ENCODE data around the gene ADAM10.

ADAM10 gene

DNA sequence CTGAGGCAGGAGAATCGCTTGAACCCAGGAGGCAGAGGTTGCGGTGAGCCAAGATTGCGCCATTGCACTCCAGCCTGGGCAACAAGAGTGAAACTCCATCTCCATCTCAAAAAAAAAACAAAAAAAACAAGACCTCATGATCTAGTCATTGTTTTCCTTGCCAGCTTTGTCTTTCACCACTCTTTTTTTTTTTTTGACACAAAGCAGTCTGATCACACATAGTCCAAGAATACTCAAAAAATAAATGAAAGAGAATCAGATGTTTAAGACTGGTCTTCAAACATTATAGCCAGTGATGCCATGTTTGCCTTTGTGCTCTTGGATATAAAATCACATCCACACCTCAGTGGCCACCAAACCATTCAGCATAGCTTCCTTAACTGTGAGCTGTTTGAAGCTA is 5.8 kb upstream of the ADAM10 start:
- TF ChIP-seq POLR2AphosphoS5 (IDR thresholded peaks at IDR 0.05; ENCODE audit: low read depth, low read length): no peak
- TF ChIP-seq TAF1 (IDR thresholded peaks at IDR 0.05; ENCODE audit: borderline replicate concordance, low read depth, low read length): no peak
- no peak for TF ChIP-seq POLR2A (IDR thresholded peaks at IDR 0.05; ENCODE audit: low read depth, low read length)
- FAIRE-seq: no peak
- DNase-seq (ENCODE audit: insufficient read length): no peak

DNA sequence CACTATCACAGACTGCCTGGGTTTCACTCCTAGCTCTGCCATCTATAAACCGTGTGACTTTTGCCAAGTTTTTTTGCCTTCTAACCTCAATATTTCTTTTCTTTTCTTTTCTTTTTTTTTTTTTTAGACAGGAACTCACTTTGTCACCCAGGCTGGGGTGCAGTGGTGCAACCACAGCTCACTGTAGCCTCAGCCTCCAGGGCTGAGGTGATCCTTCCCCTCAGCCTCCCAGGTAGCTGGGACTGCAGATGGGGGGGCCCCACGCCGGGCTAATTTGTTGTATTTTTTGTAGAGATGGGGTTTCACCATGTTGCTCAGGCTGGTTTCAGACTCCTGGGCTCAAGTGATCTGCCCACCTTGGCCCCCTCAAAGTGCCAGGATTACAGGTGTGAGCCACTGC is 3.2 kb upstream of the ADAM10 start:
- no peak for FAIRE-seq
- TF ChIP-seq POLR2A (IDR thresholded peaks at IDR 0.05; ENCODE audit: low read depth, low read length) (no peak), POLR2AphosphoS5 (IDR thresholded peaks at IDR 0.05; ENCODE audit: low read depth, low read length) (no peak), TAF1 (IDR thresholded peaks at IDR 0.05; ENCODE audit: borderline replicate concordance, low read depth, low read length) (no peak)
- no peak for DNase-seq (ENCODE audit: insufficient read length)

DNA sequence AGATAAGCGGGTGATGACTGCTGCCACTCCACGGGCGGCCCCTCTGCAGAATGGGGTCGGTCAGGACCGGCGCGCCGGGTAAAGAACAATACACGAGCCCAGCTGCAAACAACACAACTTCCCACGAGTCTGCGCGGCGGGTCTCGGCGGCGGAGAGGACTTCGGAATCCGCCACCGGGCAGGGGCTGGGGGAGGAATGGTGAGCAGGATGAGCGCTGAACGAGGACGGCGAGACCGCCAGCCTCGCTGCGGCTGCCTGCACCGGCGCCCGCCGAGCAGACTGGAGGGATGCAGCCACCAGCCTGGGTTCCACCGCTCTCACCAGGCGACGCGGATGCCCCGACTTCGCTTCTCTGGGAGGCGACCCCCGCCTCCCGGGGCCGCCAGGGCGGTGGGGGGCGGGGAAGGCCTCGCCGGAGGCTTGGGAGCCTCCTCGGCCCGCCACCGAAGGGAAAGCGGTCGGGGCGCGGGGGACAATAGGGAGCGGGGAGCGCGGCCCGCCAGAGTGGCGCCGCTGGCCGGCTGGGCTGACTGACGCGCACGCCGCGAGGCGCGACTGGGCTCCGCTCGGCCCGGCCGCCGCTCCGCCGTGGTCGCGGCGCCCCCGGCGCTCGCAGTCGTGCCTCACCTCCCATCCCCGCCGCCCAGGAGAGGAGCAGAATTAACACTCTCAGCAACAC is 515 bp downstream of the ADAM10 start:
- FAIRE-seq: no peak
- TF ChIP-seq POLR2AphosphoS5 (IDR thresholded peaks at IDR 0.05; ENCODE audit: low read depth, low read length) (no peak; the same call in 1 of the 2 replicates), POLR2A (IDR thresholded peaks at IDR 0.05; ENCODE audit: low read depth, low read length) (no peak; the same call in 1 of the 2 replicates), TAF1 (IDR thresholded peaks at IDR 0.05; ENCODE audit: borderline replicate concordance, low read depth, low read length) (no peak)
- peak; percentile 33 for DNase-seq (ENCODE audit: insufficient read length)

DNA sequence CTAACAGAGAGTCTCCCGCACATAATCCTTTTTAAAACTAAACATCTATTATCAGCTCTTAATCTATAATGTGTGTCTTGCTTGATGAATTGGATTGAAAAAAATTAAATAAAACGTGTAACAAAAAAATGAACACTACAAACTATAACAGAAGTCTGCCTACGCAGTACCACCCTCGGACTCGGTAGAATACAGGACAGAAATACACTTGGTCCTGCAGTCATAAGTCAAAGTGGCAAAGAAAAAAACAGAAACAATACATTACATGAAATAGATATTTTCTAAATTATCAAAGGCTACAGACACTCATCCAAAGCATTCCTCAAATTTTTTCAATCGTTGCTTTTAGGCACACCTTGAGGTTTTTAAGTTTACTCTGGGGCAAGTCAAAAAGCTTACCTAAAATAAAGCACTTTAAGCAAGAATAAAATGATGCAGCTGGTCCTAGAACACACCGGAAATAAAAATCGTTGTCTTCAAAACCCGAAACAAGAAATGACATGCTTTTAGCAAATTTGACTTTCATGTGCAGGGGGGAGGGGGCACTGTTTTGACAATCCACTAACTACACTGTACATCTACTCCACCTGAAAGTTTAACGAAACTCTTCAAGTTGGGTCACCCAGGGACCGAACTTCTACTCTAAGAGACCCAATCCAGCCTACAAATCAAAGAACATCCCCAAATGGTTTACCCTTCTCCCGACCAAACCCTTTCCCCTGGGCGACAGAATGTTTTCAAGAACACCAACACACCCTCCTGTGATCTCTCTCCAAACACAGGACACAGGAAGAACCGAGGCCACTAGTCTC is 1.3 kb downstream of the ADAM10 start:
- FAIRE-seq: peak; percentile 46
- DNase-seq (ENCODE audit: insufficient read length): no peak
- no peak for TF ChIP-seq TAF1 (IDR thresholded peaks at IDR 0.05; ENCODE audit: borderline replicate concordance, low read depth, low read length)
- TF ChIP-seq POLR2AphosphoS5 (IDR thresholded peaks at IDR 0.05; ENCODE audit: low read depth, low read length): no peak
- TF ChIP-seq POLR2A (IDR thresholded peaks at IDR 0.05; ENCODE audit: low read depth, low read length): no peak

DNA sequence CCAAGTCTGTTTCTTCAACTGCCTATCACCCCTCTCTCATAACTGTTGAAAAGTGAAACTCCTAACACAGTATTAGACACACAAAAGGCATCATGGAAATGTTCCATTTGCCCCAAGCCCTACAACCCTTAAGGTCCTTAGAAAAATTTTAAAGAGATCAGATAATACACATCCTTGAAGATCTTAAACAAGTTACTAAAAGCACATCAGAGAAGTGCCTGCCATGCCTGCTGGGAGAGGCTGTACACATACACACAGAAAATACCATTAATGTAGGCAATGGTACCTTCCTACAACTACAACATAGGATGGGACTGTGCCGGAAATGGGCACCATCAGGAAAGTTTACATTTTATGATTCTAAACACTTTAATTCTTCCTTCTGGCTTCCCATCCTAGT is 3.3 kb downstream of the ADAM10 start:
- DNase-seq (ENCODE audit: insufficient read length) (no peak), FAIRE-seq (no peak)
- TF ChIP-seq POLR2A (IDR thresholded peaks at IDR 0.05; ENCODE audit: low read depth, low read length): no peak
- TF ChIP-seq POLR2AphosphoS5 (IDR thresholded peaks at IDR 0.05; ENCODE audit: low read depth, low read length): no peak
- no peak for TF ChIP-seq TAF1 (IDR thresholded peaks at IDR 0.05; ENCODE audit: borderline replicate concordance, low read depth, low read length)

DNA sequence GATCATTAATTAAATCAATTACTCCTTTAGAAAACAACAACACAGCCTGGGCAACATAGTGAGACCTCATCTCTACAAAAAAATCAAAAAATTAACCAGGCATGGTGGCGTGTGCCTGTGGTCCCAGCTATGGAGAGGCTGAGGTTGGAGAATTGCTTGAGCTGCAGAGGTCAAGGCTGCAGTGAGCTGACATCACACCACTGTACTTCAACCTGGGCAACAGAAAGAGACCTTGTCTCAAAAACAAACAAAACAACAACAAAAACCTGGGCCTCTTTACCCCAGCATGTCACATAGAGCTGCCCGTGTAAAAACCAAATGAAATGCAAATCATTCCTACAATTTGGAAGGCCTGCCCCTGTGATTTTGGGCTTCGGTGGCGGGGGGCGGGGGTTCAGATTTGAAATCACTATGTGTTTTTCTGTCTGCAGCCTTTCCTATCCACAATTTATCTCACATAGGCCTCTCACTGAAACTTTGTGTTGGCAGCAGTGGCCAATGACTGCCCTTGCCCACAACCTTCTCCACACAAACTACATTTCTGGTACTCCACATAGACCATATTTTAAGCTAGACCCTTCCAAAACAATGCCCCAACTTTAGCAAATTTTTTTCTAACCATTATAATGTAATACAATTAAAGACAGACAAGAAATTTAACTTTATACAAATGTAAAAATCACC is 6.5 kb downstream of the ADAM10 start:
- TF ChIP-seq TAF1 (IDR thresholded peaks at IDR 0.05; ENCODE audit: borderline replicate concordance, low read depth, low read length) (no peak), POLR2AphosphoS5 (IDR thresholded peaks at IDR 0.05; ENCODE audit: low read depth, low read length) (no peak), POLR2A (IDR thresholded peaks at IDR 0.05; ENCODE audit: low read depth, low read length) (no peak)
- FAIRE-seq (no peak), DNase-seq (ENCODE audit: insufficient read length) (no peak)

DNA sequence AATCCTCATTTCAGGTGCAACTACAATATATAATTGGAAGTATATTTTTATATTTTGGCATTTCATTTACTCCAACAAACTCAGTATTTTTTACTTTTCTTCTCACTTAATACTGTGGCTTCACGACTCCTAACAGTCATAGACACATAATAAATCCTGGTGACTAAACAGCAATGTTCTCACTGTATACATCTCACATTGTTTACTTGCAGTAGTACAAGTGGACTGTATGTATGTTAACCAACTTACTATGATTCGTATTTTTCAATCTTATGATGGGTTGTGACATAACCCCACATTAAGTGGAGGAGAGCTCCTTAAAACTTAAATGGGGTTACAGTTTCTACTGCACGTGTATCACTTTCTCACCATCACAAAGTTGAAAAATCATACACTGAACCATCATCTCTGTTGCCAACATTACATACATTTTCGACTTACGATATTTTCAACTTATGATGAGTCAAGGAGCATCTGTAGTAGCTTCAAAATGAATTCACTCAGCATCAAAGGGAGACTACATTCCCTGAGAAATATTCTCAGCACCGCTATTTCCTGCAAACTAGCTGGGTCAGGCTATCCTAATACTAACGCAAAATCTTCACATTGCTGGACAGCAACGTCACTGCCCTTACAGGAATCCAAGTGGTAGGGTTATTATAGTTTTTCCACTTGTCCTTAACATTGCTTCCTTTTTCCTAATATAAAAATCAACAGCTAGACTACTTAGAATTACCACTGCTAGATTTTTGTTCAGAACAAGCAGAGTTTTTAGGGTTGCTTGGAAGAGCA is 7.3 kb downstream of the ADAM10 start:
- FAIRE-seq (peak; percentile 33), DNase-seq (ENCODE audit: insufficient read length) (no peak)
- TF ChIP-seq POLR2AphosphoS5 (IDR thresholded peaks at IDR 0.05; ENCODE audit: low read depth, low read length): no peak
- TF ChIP-seq POLR2A (IDR thresholded peaks at IDR 0.05; ENCODE audit: low read depth, low read length): no peak
- TF ChIP-seq TAF1 (IDR thresholded peaks at IDR 0.05; ENCODE audit: borderline replicate concordance, low read depth, low read length): no peak

DNA sequence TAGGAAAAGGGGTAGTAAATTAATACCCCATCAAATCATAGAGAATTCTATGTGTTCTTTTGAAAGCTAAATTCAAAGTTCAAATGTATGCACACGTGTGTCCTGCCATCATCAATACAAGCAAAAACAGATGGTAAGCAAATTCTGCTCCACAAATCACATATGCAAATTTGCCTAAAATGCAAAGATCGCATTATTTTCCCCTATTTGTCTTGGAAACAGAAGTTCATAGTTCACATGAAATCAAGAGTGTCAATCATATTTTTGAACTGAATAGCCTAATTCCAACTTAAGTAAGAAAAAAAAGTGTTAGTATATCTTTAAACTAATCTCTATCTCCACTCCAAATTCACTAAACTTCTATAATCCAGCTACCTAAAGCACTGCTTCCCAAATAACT is 8.5 kb downstream of the ADAM10 start:
- DNase-seq (ENCODE audit: insufficient read length) (no peak), FAIRE-seq (peak; percentile 27)
- TF ChIP-seq POLR2AphosphoS5 (IDR thresholded peaks at IDR 0.05; ENCODE audit: low read depth, low read length) (no peak), POLR2A (IDR thresholded peaks at IDR 0.05; ENCODE audit: low read depth, low read length) (no peak), TAF1 (IDR thresholded peaks at IDR 0.05; ENCODE audit: borderline replicate concordance, low read depth, low read length) (no peak)

DNA sequence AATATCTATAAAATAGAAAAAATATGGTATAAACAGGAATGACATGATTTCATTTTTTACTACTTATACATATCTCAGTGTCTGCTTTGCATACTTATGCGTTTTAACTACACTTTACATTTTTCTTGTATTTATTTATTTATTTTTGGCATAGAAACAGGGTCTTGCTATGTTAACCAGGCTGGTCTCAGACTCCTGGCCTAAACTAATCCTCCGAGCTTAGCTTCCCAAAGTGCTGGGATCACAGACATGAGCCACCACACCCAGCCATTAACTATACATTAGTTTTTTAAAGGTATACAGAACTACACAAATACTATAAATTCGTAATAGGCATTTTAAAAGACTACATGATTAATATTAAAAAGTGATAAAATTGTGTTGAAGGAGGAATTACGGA is 9.1 kb downstream of the ADAM10 start:
- FAIRE-seq (no peak), DNase-seq (ENCODE audit: insufficient read length) (no peak)
- TF ChIP-seq TAF1 (IDR thresholded peaks at IDR 0.05; ENCODE audit: borderline replicate concordance, low read depth, low read length): no peak
- TF ChIP-seq POLR2A (IDR thresholded peaks at IDR 0.05; ENCODE audit: low read depth, low read length): no peak

DNA sequence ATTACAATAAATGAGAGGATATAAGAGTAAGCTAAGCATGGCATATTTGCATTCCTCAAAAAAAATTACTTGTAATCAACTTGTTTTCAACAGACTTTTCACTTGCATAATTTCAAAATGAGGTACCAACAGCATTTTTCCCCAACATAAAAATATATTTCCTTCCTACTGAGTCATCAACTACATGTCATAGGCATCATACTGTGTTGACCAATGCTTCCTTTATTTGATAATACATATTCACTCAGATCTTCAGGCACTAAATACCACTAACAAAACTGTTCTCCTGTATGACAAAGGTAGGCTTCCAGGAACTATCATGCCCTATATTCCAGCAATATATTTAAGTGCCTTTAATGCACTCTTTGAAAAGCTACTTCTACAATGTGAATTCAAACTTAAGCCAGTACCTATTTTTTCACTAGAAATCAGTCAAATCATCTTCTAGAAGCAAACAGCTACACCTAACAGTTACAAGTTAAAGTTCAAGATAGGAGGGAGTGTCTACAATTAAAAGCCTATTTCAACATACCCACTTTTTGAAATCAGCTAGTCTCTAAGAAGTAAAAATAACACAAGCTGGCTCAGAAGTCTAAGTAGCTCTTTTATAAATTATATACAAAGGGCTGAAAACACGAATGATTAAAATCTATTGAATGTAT is 11.3 kb downstream of the ADAM10 start:
- TF ChIP-seq POLR2A (IDR thresholded peaks at IDR 0.05; ENCODE audit: low read depth, low read length) (no peak), POLR2AphosphoS5 (IDR thresholded peaks at IDR 0.05; ENCODE audit: low read depth, low read length) (no peak), TAF1 (IDR thresholded peaks at IDR 0.05; ENCODE audit: borderline replicate concordance, low read depth, low read length) (no peak)
- DNase-seq (ENCODE audit: insufficient read length): no peak
- FAIRE-seq: no peak

Data from GM12892 (cell line).